AG08395 (cell line): ENCODE measurements around the gene GPSM1.

ENCODE experiments used
- DNase-seq: peaks from one replicate; pipeline ENCODE4 v3.0.0; 2012; ENCODE audit warnings: mixed read lengths, low spot score

GPSM1 gene, protein sequence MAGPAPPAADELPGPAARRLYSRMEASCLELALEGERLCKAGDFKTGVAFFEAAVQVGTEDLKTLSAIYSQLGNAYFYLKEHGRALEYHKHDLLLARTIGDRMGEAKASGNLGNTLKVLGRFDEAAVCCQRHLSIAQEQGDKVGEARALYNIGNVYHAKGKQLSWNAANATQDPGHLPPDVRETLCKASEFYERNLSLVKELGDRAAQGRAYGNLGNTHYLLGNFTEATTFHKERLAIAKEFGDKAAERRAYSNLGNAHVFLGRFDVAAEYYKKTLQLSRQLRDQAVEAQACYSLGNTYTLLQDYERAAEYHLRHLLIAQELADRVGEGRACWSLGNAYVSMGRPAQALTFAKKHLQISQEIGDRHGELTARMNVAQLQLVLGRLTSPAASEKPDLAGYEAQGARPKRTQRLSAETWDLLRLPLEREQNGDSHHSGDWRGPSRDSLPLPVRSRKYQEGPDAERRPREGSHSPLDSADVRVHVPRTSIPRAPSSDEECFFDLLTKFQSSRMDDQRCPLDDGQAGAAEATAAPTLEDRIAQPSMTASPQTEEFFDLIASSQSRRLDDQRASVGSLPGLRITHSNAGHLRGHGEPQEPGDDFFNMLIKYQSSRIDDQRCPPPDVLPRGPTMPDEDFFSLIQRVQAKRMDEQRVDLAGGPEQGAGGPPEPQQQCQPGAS

GRCh38 chr9:136327304-136327974, at the start of gene GPSM1:
GPSM1 (plus strand) TSS chr9:136327539; CDS start chr9:136327696, 157 bp downstream.
- peak; percentile 82 for DNase-seq

DNA sequence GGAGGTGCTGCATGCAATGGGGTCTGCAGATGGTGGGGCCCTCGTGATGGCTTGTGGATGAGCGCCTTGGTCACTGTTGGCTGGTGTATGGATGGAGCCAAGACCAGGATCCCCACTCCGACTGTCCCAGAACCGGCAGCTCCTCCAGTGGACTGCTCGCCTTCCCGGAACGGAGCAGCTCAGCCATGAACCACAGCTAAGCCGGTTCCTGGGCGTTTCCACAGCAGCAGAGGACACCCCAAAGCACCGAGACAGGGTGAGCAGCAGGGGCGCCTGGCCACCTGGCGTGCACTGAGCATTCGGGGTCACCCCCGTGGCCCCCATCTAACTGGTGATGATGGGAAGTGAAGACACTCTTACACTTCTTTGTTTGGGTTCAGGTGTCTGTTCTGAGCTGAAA, 49.6 kb upstream of the GPSM1 start:
- DNase-seq = no peak

DNA sequence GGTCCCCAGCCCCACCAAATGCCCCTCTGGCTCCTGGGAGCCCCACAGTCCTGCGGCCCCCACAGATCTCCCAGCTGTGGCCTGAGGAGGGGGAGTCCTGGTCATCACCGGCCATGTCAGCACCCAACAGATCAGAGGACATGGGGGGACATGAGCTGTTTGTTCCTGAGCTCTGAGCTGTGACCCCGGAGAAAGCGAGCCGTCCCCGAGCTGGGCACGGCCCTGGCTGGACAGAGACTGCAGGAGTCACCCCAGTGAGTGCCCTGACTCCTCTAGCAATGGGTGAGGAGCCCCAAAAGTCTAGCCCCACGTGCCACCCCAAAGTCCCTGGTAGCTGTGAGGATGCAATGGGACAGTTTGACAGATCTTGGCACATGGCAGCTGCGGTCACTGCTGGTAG, 49.1 kb upstream of the GPSM1 start:
- DNase-seq = no peak

GRCh38 chr9:136278894-136279293, 48.4 kb upstream of the GPSM1 start:
- DNase-seq = no peak

- DNase-seq = no peak
Observed at GRCh38 chr9:136279471-136279870, 47.9 kb upstream of the GPSM1 start.

GRCh38 chr9:136280535-136281315, 46.6 kb upstream of the GPSM1 start:
- no peak for DNase-seq

DNA sequence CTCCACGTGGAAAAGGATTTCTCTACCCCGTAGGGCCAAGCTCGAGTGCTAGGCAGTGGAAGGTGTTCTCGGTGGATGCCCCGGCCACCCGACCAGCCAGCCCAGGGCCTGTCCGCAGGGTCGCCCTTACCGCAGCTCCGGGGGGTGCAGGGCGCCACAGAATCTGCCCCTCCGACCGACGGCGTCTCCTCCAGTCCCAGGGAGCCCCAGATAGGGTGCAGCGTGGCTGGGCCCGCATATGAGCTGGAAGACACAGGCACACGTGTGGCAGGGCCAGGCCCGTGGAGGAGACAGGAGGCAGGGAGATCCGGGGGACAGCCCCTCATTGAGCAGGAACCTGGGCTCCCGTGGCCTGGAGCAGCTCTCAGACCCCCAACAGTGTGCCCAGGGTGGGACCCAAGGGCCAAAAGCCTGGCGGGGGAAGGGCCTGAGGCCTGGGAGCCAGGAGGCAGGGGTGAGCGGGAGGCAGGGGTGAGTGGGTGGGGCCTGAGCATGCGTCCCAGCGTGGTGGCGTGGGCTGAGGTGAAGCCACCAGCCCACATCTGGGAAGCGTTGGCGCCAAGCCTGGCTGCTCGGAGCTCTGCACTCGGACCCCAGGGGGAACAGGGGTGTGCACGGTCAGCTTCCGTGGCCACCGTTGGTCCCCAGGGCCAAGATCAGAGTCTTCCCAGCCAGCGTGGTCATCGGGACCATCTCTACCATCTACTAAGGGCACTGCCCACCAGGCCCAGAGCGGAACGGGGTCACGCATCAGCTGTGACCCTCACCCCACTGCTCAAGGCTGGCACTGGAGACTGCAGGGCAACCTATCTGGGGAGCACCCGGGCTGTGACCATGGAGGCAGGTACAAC, 45.7 kb upstream of the GPSM1 start:
- no peak for DNase-seq

GRCh38 chr9:136282272-136282861, 45.0 kb upstream of the GPSM1 start:
- no peak for DNase-seq

DNA sequence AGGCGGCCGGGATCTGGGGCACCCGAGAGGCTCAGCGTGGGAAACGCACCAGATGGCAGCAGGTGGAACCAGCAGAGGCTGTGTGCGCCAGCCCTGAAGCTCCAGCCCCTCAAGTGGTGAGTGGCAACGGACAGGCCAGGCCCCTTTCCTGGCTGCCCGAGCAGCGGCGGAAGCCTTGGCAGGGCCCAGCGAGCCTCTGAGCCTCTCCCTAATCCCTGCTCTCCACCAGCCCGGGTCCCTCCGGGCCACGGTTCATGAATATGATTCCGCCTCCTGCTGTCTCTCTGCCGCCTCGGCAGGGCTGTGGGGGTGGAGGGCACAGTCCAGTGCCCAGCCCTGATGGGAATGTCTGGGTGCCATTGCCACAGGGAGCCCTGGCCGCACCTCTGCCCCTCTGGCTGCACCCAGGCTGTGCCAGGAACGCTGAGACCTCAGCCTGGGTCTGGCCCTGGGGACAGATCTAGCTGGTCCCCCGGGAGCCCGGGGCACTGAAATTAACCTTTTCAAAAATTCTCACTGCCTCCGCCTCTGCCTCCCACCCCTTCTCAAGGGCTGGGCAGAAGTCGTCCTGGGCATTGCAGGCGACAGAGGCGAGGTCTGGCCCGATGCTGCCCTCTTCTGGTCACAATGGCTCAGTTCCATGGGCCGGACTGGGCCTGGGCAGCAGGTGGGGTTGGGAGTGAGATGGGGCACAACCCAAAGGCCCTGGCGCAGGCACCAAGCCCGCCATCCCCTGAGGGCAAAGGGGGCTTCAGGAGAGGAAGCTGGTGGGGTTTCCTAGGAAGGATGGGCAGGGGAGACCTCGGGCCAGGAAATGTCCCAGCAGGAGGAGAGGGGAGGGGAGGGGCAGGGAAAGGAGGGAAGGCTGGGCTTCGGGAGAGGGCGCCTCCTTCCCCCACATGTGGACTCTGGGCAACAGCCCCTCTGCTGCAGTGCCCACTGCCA, 43.8 kb upstream of the GPSM1 start:
- DNase-seq = peak; percentile 89

- no peak for DNase-seq
Observed at GRCh38 chr9:136284311-136284710, 43.0 kb upstream of the GPSM1 start.

DNA sequence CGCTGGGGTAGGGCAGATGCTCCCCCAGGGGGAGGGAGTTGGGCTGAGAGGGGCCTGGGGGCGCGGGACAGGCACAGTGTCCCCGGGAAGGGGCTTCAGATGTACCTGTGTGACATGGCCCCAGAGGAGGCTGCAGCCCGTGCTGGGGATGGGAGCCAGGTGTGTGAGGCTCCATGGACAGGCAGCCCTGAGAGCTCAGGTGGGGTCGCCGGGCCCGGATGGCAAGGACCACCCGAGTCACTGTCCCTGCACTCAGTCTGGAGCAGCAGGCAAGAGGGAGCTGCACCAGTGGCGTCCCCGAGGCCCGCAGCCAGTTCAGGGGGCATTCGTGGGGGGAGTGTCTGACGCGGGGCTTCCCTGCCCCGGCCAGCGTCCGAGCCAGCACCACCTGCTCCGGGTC, 42.4 kb upstream of the GPSM1 start:
- DNase-seq = no peak

GRCh38 chr9:136285501-136286358, 41.6 kb upstream of the GPSM1 start:
- no peak for DNase-seq

- no peak for DNase-seq
Observed at GRCh38 chr9:136286359-136286986, 40.9 kb upstream of the GPSM1 start.

DNA sequence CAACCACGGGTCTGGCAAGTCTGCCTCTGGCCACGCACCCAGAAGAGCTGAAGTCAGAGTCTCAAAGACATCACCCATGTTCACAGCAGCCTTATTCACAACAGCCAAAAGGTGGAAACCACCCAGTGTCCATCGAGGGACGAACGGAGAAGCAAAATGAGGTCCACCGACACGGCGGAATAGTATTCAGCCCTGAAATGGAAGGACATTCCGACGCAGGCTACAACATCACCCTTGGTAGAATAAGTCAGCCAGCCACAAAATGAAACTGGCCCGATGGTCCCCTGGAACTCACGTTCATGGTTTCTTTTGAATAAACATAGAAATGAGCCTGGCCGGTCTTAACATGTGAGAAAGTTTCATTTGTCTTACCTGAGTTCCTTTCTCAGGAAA, 40.4 kb upstream of the GPSM1 start:
- no peak for DNase-seq

DNA sequence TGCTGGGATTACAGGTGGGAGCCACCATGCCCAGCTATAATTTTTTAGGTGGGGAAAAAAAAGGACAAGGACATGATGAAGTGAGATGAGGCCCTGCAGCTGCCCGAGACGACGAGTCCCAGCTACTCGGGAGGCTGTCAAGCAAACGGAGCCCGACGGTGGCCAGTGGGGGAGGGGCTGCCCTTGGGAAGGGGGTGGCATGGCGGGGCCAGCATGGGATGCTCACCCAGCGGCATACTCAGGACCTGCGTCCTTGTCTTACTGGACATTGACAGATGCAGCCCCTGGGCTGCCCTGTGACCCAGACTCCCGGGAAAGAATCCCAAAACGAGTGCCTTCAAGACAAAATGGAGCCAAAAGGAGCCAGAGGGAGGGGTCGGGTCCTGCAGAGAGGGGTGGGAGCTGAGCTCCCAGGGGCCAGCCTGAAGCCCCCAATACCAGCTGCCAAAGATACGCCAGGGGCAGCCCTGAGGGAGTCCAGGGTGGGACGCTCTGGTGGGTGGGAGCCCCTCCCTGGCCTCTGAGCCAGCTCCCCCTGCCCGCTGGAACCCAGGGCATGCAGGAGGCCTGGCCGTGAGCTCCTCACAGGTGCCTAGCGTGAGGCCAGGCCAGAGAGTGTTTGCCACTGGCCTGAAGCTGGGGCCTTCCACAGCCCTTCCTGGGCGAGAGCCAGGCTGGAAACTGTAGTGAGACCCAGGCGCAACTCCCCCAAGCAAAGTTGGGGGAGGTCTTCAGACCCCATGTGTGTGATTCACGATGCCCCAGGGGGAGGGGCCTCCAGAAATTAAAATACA, 39.2 kb upstream of the GPSM1 start:
- DNase-seq = no peak

DNA sequence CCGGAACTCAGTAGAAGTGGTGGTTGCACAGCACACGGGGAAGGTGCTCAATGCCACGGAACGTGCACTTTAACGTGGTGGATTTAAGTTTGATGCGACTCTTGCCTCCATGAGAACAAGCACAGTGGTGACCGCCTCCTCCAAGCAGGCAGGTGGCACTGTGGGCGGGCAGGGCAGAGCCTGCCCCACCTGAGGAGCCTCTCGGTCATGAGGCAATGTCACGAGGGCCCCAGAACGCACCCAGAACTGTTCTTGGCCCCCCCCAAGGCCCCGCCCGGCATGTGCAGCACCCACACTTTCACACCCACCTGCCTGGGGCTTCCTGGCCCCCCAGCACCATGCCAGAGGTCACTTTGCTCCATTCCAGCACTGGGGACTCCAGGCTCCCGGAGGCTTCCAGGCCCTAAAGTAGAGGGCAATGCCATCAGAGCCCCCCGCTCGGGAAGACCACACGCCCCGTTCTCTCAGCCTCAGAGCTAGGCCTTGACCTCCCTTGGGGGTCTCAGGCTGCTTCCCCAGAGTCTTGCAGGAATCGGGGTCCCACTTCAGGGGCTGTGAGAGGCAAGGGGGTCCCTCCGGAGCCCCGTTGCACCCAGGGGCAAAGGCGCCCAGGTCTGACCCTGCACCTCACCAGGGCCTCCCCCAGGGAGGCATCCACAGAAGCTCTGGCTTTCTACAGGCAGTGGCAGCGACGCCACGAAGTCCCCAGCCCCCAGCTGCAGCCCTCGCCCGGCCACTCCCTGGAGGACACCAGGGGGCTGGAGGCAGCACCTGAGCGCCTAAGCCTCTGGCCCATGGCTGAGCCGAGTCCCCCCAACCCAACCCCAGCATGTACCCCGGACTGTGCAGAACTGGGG, 37.5 kb upstream of the GPSM1 start:
- no peak for DNase-seq
